HepG2 (cell line): ENCODE results near the gene ACOX3. TPM values are rescaled to one million over a fixed set of nuclear protein-coding genes. Genes with fewer than 3 reads are reported as not detected.

Experiments
- ATAC-seq: fragments of 200-7000 bp; cut with Tn5 transposase; 3 replicates; pipeline ENCODE4 v1.9.1; 2020; ENCODE audit warnings: mild to moderate bottlenecking, moderate library complexity
- BruUV-seq: library from RNA; stranded (reverse); fragments of 400-500 nt; replicated peaks from 2 replicates; lab custom pipeline; 2021; lab: Mats Ljungman, UMichigan
- CTCF ChIA-PET: fragments of 300-600 bp; formaldehyde crosslinking; extraction: SDS; loops from one replicate; lab custom pipeline; 2021; ENCODE audit warnings: low total read pairs, inconsistent platforms, low intra/inter-chr PET ratio; lab: Yijun Ruan, JAX
- POLR2A ChIA-PET: fragments of 350-600 bp; sonication (Branson Sonifier 250); formaldehyde crosslinking; loops from one replicate; lab custom pipeline; 2020; ENCODE audit warnings: antibody characterized with exemption, inconsistent platforms; lab: Yijun Ruan, JAX
- DNase-seq: peaks from one replicate; pipeline ENCODE4 v3.0.0-alpha.2; 2015; ENCODE audit warnings: low spot score
- FAIRE-seq: peaks from 3 replicates; lab custom pipeline; 2011; peaks lifted over from hg19 to GRCh38; lab: Jason Lieb, UNC
- H2AFZ ChIP-seq: one replicate; pipeline ENCODE4 v1.6.1; 2011; ENCODE audit warnings: low read length, inconsistent platforms
- H3K27ac ChIP-seq: fragments of 300-600 bp; 3 replicates; pipeline ENCODE4 v1.8.0; 2011; ENCODE audit warnings: mixed run types, mild to moderate bottlenecking, mixed read lengths, low read length, inconsistent platforms; ENCODE audit not compliant: insufficient read depth; ENCODE audit errors: extremely low read length
- H3K27me3 ChIP-seq, 2 experiments: fragments of 200-600 bp in 1 of 2; 2 replicates in 1 of 2; 3 replicates in 1 of 2; pipeline versions ENCODE4 v1.6.0 to v1.8.0; 2011; ENCODE audit warnings: low read length in 2 of 2, mild to moderate bottlenecking in 2 of 2, moderate library complexity in 2 of 2, inconsistent platforms in 1 of 2; ENCODE audit not compliant: insufficient read depth in 2 of 2, control insufficient read depth in 1 of 2
- H3K36me3 ChIP-seq, 2 experiments: fragments of 200-600 bp in 1 of 2; replicated peaks in 1 of 2; 2 replicates in 1 of 2; 3 replicates in 1 of 2; pipeline versions ENCODE4 v1.5.1 to v1.8.0; 2011; ENCODE audit warnings: low read length in 2 of 2, inconsistent platforms in 1 of 2; ENCODE audit not compliant: insufficient read depth in 2 of 2, control insufficient read depth in 1 of 2
- H3K4me1 ChIP-seq: 2 replicates; pipeline ENCODE4 v1.5.1; 2012; ENCODE audit warnings: low read length, inconsistent platforms; ENCODE audit not compliant: insufficient read depth
- H3K4me2 ChIP-seq: 2 replicates; pipeline ENCODE4 v1.6.0; 2011; ENCODE audit warnings: low read depth, low read length, inconsistent platforms
- H3K4me3 ChIP-seq, 3 experiments: fragments of 200-600 bp in 1 of 3; sonication (generic), shearing (Covaris generic) in 1 of 3; replicated peaks in 1 of 3; 2 replicates each; pipeline ENCODE4 v1.5.1; 2011 to 2016; ENCODE audit warnings: low read length in 3 of 3, inconsistent platforms in 2 of 3, low read depth in 2 of 3, mild to moderate bottlenecking in 2 of 3, control low read depth in 1 of 3, mixed read lengths in 1 of 3; ENCODE audit not compliant: insufficient read depth in 1 of 3
- H3K79me2 ChIP-seq: one replicate; pipeline ENCODE4 v1.6.1; 2011; ENCODE audit warnings: low read length, inconsistent platforms; ENCODE audit not compliant: insufficient read depth
- H3K9ac ChIP-seq: 2 replicates; pipeline ENCODE4 v1.6.0; 2011; ENCODE audit warnings: mild to moderate bottlenecking, low read depth, low read length, inconsistent platforms; ENCODE audit not compliant: insufficient read depth
- H3K9me3 ChIP-seq: 2 replicates; pipeline ENCODE4 v1.5.1; 2012; ENCODE audit warnings: mild to moderate bottlenecking, low read length
- H4K20me1 ChIP-seq: 2 replicates; pipeline ENCODE4 v1.6.0; 2011; ENCODE audit warnings: inconsistent platforms, mild to moderate bottlenecking, low read length, moderate library complexity; ENCODE audit not compliant: insufficient read depth
- ATF2 ChIP-seq: sonication (generic); formaldehyde crosslinking; IDR thresholded peaks from 2 replicates; pipeline ENCODE4 v1.4.0; 2020; ENCODE audit warnings: missing genetic modification reagents
- CEBPB ChIP-seq: IDR thresholded peaks from 2 replicates; pipeline ENCODE4 v1.6.1; 2011; ENCODE audit warnings: low read depth, low read length, improper control_type of control experiment, borderline replicate concordance
- DPF2 ChIP-seq: sonication (generic); formaldehyde crosslinking; IDR thresholded peaks from 2 replicates; pipeline ENCODE4 v1.4.0; 2020; ENCODE audit warnings: mild to moderate bottlenecking, low read depth, missing genetic modification reagents, borderline replicate concordance
- GATA4 ChIP-seq: sonication (generic); IDR thresholded peaks from 2 replicates; pipeline ENCODE4 v1.6.1; 2016; ENCODE audit warnings: antibody characterized with exemption, low read depth, borderline replicate concordance
- GTF2F1 ChIP-seq: fragments of 150-350 bp; IDR thresholded peaks from 2 replicates; pipeline ENCODE4 v1.6.1; 2014; ENCODE audit warnings: low read length
- POLR2A ChIP-seq, 2 experiments: IDR thresholded peaks; 2 replicates each; pipeline ENCODE4 v1.6.1; 2011; ENCODE audit warnings: low read depth in 2 of 2, low read length in 2 of 2, mild to moderate bottlenecking in 1 of 2, moderate library complexity in 1 of 2; ENCODE audit not compliant: insufficient read depth in 1 of 2
- PPARG ChIP-seq: conservative IDR thresholded peaks from 2 replicates; pipeline ENCODE4 v1.6.1; 2016; ENCODE audit warnings: missing biosample characterization, missing genetic modification reagents
- SAFB2 ChIP-seq: sonication (generic); formaldehyde crosslinking; IDR thresholded peaks from 2 replicates; pipeline ENCODE4 v1.5.1; 2020; ENCODE audit warnings: missing genetic modification reagents, low read depth, mild to moderate bottlenecking, borderline replicate concordance
- STAT6 ChIP-seq: sonication (generic); formaldehyde crosslinking; IDR thresholded peaks from 2 replicates; pipeline ENCODE4 v1.4.0; 2020; ENCODE audit warnings: missing genetic modification reagents, mild to moderate bottlenecking, borderline replicate concordance
- ZBTB1 ChIP-seq: sonication (generic); formaldehyde crosslinking; IDR thresholded peaks from 2 replicates; pipeline ENCODE4 v1.4.0; 2020; ENCODE audit warnings: missing genetic modification reagents, borderline replicate concordance
- ZNF576 ChIP-seq: sonication (generic); formaldehyde crosslinking; IDR thresholded peaks from 2 replicates; pipeline ENCODE4 v1.4.0; 2020; ENCODE audit warnings: mild to moderate bottlenecking, missing genetic modification reagents
- ZNF891 ChIP-seq: sonication (generic); formaldehyde crosslinking; IDR thresholded peaks from 2 replicates; pipeline ENCODE4 v1.5.0; 2020; ENCODE audit warnings: mild to moderate bottlenecking, missing genetic modification reagents
- WGBS: methylation state at CpG from one replicate; pipeline ENCODE4 v1.1.6; 2017; ENCODE audit warnings: low lambda C conversion rate; 5-methylcytosine and 5-hydroxymethylcytosine counted together
- in situ Hi-C: cut with HindIII; loops from 2 replicates; pipeline ENCODE4 v1.10.0; 2017; ENCODE audit warnings: low pct_unique_long_range_greater_than_20kb; ENCODE audit not compliant: extremely low pct_ligation_motif_present
- intact Hi-C: fragments of 100-400 bp; cut with micrococcal nuclease; formaldehyde crosslinking; loops from one replicate; pipeline ENCODE4 v1.10.0; 2022; ENCODE audit not compliant: unreplicated experiment
- polyA plus RNA-seq, 8 experiments: library from polyadenylated mRNA; depleted of rRNA in 3 of 8; stranded (reverse) in 7 of 8; unstranded in 1 of 8; fragments of >200 nt; fragmentation: Illumina TruSeq in 4 of 8; extraction: Trizol in 4 of 8; gene quantifications; 2 replicates each; pipeline versions ENCODE4 v1.2.1 to v1.2.3, GENCODE V29; 2011 to 2016; ENCODE audit warnings: low read depth in 4 of 8, missing spikeins in 1 of 8, mixed read lengths in 1 of 8; ENCODE audit not compliant: insufficient read depth in 1 of 8
- total RNA-seq, 5 experiments: library from RNA; depleted of rRNA; stranded (reverse); fragments of >200 nt; fragmentation: Illumina TruSeq; extraction: Trizol; gene quantifications; 2 replicates each; pipeline ENCODE4 v1.2.3, GENCODE V29; 2016; ENCODE audit warnings: low read depth in 1 of 5

ACOX3 gene
- total and polyA plus RNA-seq, 2 of the 13 experiments (the other 11 are each of a cell fraction or from before 2014, with no cell fraction given), result 4.2 to 17.8 TPM

GRCh38 chr4:8451440-8452182, 11.1 kb upstream of the ACOX3 start:
- H4K20me1 ChIP-seq, result no peaks in the 10 kb centered on the region
- H3K4me1 ChIP-seq, result no peaks in the 10 kb centered on the region
- no peaks in the 10 kb centered on the region for H3K9me3 ChIP-seq
- POLR2A ChIA-PET, result no interaction called here
- DNase-seq, result no peak
- no peak for ATAC-seq
- H3K79me2 ChIP-seq, result no peaks in the 10 kb centered on the region
- H3K4me3 ChIP-seq, result no peak overlapping the region
- intact Hi-C loops, result no loop called here
- no TSS peak for BruUV-seq
- no peak overlapping the region for H3K9ac ChIP-seq
- 95% methylated on average over 9 of the region's 11 CpGs for WGBS
- no peak for FAIRE-seq
- no peaks in the 10 kb centered on the region for H3K27me3 ChIP-seq
- TF ChIP-seq CEBPB, result 0 out of 2 replicates have a peak, but pooled peaks have one; percentile 26
- no peak for TF ChIP-seq GATA4
- TF ChIP-seq ATF2 (CRISPR knock-in tag), result no peak
- TF ChIP-seq, all 625 proteins: peak for 1
- no peak overlapping the region for H3K4me2 ChIP-seq
- peaks cover 32 to 83% of the 10 kb centered on the region in 2 experiments; a peak in 4 of 5 replicates for H3K36me3 ChIP-seq
- CTCF ChIA-PET, result no interaction called here
- H2AFZ ChIP-seq, result no peak overlapping the region
- no peak overlapping the region for H3K27ac ChIP-seq
- in situ Hi-C loops, result no loop called here

GRCh38 chr4:8446122-8446521, 5.6 kb upstream of the ACOX3 start:
- peaks cover 44% of the 10 kb centered on the region for H3K79me2 ChIP-seq
- no peaks in the 10 kb centered on the region for H3K9me3 ChIP-seq
- no peak overlapping the region for H3K27ac ChIP-seq
- ATAC-seq, result no peak
- TF ChIP-seq DPF2 (CRISPR knock-in tag) (no peak), GTF2F1 (no peak), SAFB2 (CRISPR knock-in tag) (no peak), STAT6 (CRISPR knock-in tag) (no peak), ZBTB1 (CRISPR knock-in tag) (no peak), POLR2A (IDR thresholded peaks at IDR 0.05; ENCODE audit: insufficient read depth in 1 of 2, low read depth in 2 of 2, low read length in 2 of 2) (no peak), PPARG (CRISPR knock-in tag) (no peak), ZNF891 (CRISPR knock-in tag) (no peak), ZNF576 (CRISPR knock-in tag) (no peak)
- no peak overlapping the region for H3K9ac ChIP-seq
- H4K20me1 ChIP-seq, result no peaks in the 10 kb centered on the region
- FAIRE-seq, result no peak
- ChIA-PET POLR2A (no interaction called here), CTCF (no interaction called here)
- peaks cover 21% of the 10 kb centered on the region for H3K4me1 ChIP-seq
- no peak overlapping the region for H3K4me3 ChIP-seq
- no peak for DNase-seq
- no TSS peak for BruUV-seq
- H3K36me3 ChIP-seq, result peaks cover 10 to 38% of the 10 kb centered on the region in 2 experiments; a peak in 4 of 5 replicates
- no peak overlapping the region for H3K4me2 ChIP-seq
- H2AFZ ChIP-seq, result no peak overlapping the region
- intact Hi-C loops (no loop called here), in situ Hi-C loops (no loop called here)
- no peaks in the 10 kb centered on the region; a peak in 1 of 5 replicates for H3K27me3 ChIP-seq
- 84% methylated on average over 3 of the region's 3 CpGs for WGBS
